OCI-LY3 (cell line): ENCODE data around the gene ADCY7.

ENCODE experiments used
- CTCF ChIP-seq: fragments of 200-600, 300-600 bp; sonication (generic); IDR thresholded peaks from 2 replicates; pipeline ENCODE4 v1.5.1; 2014; ENCODE audit warnings: antibody characterized with exemption, low read length, low read depth
- EZH2phosphoT487 ChIP-seq: fragments of 200-600 bp; shearing (Covaris generic); IDR thresholded peaks from 2 replicates; pipeline ENCODE4 v1.6.1; 2018; ENCODE audit warnings: antibody characterized with exemption, mixed run types, low read depth

DNA sequence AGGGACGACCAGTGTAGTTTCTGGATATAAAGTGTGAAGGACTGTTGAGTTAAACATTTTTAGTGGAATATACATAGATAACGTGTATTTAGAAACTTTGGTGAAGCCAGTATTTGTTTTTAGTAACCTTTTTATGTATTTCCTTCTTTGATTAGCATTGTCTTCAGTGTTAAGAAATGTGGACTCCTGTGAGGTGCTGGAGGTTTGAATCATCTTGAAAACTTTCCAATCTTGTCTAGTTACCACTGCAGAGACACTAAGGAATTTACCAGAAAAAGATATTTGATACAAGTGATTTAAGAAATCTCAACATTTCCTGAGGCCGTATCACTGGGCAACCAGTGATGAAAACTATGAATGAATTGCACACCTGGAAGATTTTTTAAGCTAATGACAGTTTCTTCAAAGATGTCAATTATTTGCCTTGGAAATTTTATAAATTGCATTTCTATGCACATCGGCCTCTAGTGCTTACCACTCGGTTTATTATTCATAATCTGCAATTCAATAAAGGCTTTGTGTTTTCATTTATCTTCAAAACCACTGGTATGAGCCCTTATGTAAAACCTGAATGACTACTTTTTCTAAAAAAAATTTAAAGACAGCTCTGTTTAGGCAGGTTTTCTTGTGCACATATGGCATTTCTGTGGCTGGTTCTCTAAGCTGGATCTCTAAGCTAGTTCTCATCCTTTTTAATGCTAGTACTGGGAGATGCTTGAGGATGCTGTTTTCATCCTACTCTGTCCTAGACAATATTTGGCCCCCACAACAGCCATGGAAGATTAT, 31.4 kb upstream of the ADCY7 start:
- TF ChIP-seq CTCF, result no peak
- TF ChIP-seq EZH2phosphoT487, result no peak
